GM23338 (cell line): Measurements from ENCODE around the gene CATSPER3. TPM values are rescaled to one million over a fixed set of nuclear protein-coding genes. Genes with fewer than 3 reads are reported as not detected.

Experiments used
- ATAC-seq: fragments of 200-7000 bp; cut with Tn5 transposase; 3 replicates; pipeline ENCODE4 v1.9.1; 2020
- DNase-seq: peaks from one replicate; pipeline ENCODE4 v3.0.0-alpha.2; 2015; ENCODE audit warnings: low spot score
- H2AFZ ChIP-seq: fragments of 200-600 bp; sonication (generic); 2 replicates; pipeline ENCODE4 v1.8.0; 2016; ENCODE audit warnings: antibody characterized with exemption, mild to moderate bottlenecking, moderate library complexity
- H3F3A ChIP-seq: fragments of 200-600 bp; sonication (generic); replicated peaks from 2 replicates; pipeline ENCODE4 v1.8.0; 2017; ENCODE audit warnings: antibody characterized with exemption, mixed run types, low read depth
- H3K27ac ChIP-seq: fragments of 200-600 bp; sonication (generic); 2 replicates; pipeline ENCODE4 v1.6.1; 2016; ENCODE audit warnings: low read depth
- H3K27me3 ChIP-seq: fragments of 200-600 bp; sonication (generic); 2 replicates; pipeline ENCODE4 v1.8.0; 2016; ENCODE audit warnings: mild to moderate bottlenecking, mixed run types, moderate library complexity; ENCODE audit not compliant: insufficient read depth
- H3K36me3 ChIP-seq: fragments of 200-600 bp; sonication (generic); 2 replicates; pipeline ENCODE4 v1.8.0; 2016; ENCODE audit warnings: mild to moderate bottlenecking; ENCODE audit not compliant: insufficient read depth
- H3K4me1 ChIP-seq: fragments of 200-600 bp; sonication (generic); 2 replicates; pipeline ENCODE4 v1.8.0; 2016; ENCODE audit warnings: mild to moderate bottlenecking, moderate library complexity; ENCODE audit not compliant: insufficient read depth
- H3K4me2 ChIP-seq: fragments of 200-600 bp; sonication (generic); 2 replicates; pipeline ENCODE4 v1.7.1; 2017; ENCODE audit warnings: mixed run types
- H3K4me3 ChIP-seq: fragments of 200-600 bp; sonication (generic); 2 replicates; pipeline ENCODE4 v1.6.1; 2016; ENCODE audit warnings: mixed run types
- H3K79me2 ChIP-seq: fragments of 200-600 bp; sonication (generic); replicated peaks from 2 replicates; pipeline ENCODE4 v1.8.0; 2017; ENCODE audit warnings: mild to moderate bottlenecking; ENCODE audit not compliant: insufficient read depth
- H3K9me2 ChIP-seq: fragments of 200-600 bp; sonication (generic); 2 replicates; pipeline ENCODE4 v1.8.0; 2017; ENCODE audit not compliant: insufficient read depth
- H4K20me1 ChIP-seq: fragments of 200-600 bp; sonication (generic); replicated peaks from 2 replicates; pipeline ENCODE4 v1.8.0; 2017; ENCODE audit warnings: mild to moderate bottlenecking; ENCODE audit not compliant: insufficient read depth
- H3K27ac Mint-ChIP-seq: 2 replicates; pipeline ENCODE4 v1.8.0; 2020; ENCODE audit warnings: inconsistent platforms, mild to moderate bottlenecking, moderate library complexity, mixed read lengths
- H3K27me3 Mint-ChIP-seq: 3 replicates; pipeline ENCODE4 v1.8.0; 2022; ENCODE audit warnings: low read depth, mild to moderate bottlenecking, moderate library complexity, mixed read lengths, inconsistent platforms; ENCODE audit not compliant: insufficient read depth, poor library complexity
- H3K36me3 Mint-ChIP-seq: 3 replicates; pipeline ENCODE4 v1.8.0; 2021; ENCODE audit warnings: low read depth, mild to moderate bottlenecking, inconsistent platforms, moderate library complexity, mixed read lengths
- H3K4me1 Mint-ChIP-seq: 3 replicates; pipeline ENCODE4 v1.8.0; 2020; ENCODE audit warnings: mild to moderate bottlenecking, inconsistent platforms, mixed read lengths
- H3K4me3 Mint-ChIP-seq: 3 replicates; pipeline ENCODE4 v1.8.0; 2021; ENCODE audit warnings: moderate library complexity, mild to moderate bottlenecking, inconsistent platforms, mixed read lengths
- H3K9me3 Mint-ChIP-seq: 3 replicates; pipeline ENCODE4 v1.8.0; 2020; ENCODE audit warnings: moderate library complexity, mild to moderate bottlenecking, inconsistent platforms, mixed read lengths
- CREB1 ChIP-seq: fragments of 250-450 bp; sonication (Bioruptor Pico); IDR thresholded peaks from 2 replicates; pipeline ENCODE4 v1.5.0; 2020; ENCODE audit warnings: low read depth, mild to moderate bottlenecking, moderate library complexity
- EZH2 ChIP-seq: fragments of 200-600 bp; sonication (generic); IDR thresholded peaks from one replicate; pipeline ENCODE4 v1.8.0; 2017; ENCODE audit warnings: antibody characterized with exemption, mild to moderate bottlenecking, low read depth; ENCODE audit not compliant: unreplicated experiment
- JUNB ChIP-seq: IDR thresholded peaks from one replicate; pipeline ENCODE4 v1.6.1; 2016; ENCODE audit warnings: antibody characterized with exemption; ENCODE audit not compliant: unreplicated experiment
- POLR2AphosphoS5 ChIP-seq: IDR thresholded peaks from 2 replicates; pipeline ENCODE4 v1.6.1; 2016; ENCODE audit warnings: antibody characterized with exemption, low read depth
- REST ChIP-seq: IDR thresholded peaks from one replicate; pipeline ENCODE4 v1.6.1; 2018; ENCODE audit warnings: antibody characterized with exemption; ENCODE audit not compliant: unreplicated experiment
- STAT1 ChIP-seq: IDR thresholded peaks from one replicate; pipeline ENCODE4 v1.6.1; 2016; ENCODE audit warnings: antibody characterized with exemption; ENCODE audit not compliant: unreplicated experiment
- ZNF114 ChIP-seq: fragments of 250-450 bp; sonication (Bioruptor Pico); IDR thresholded peaks from 2 replicates; pipeline ENCODE4 v1.5.0; 2020; ENCODE audit warnings: mild to moderate bottlenecking, moderate library complexity
- ZNF331 ChIP-seq: fragments of 250-450 bp; sonication (Bioruptor Pico); IDR thresholded peaks from 2 replicates; pipeline ENCODE4 v1.5.0; 2020; ENCODE audit warnings: low read depth, mild to moderate bottlenecking, moderate library complexity
- polyA plus RNA-seq: library from polyadenylated mRNA; unstranded; fragments of >200 nt; fragmentation: Nextera tagmentation; extraction: Ambion mirVana; gene quantifications from 2 replicates; pipeline ENCODE4 v1.2.1, GENCODE V29; 2016
- total RNA-seq: library from RNA; depleted of rRNA; stranded (reverse); fragments of >200 nt; shearing (Covaris generic); gene quantifications from 2 replicates; pipeline ENCODE4 v1.2.3, GENCODE V29; 2014
- TF ChIP-seq, protein P1 (sequence below): IDR thresholded peaks from 2 replicates; pipeline ENCODE4 v1.6.1; 2016; ENCODE audit warnings: antibody characterized with exemption
- TF ChIP-seq, protein P2 (sequence below), 2 experiments: fragments of 200-600 bp in 1 of 2; sonication (generic) in 1 of 2; conservative IDR thresholded peaks; 2 replicates each; pipeline versions ENCODE4 v1.5.1 to v1.6.1; 2016 to 2017; ENCODE audit warnings: antibody characterized with exemption in 2 of 2, low read depth in 2 of 2, mild to moderate bottlenecking in 2 of 2, moderate library complexity in 1 of 2
- TF ChIP-seq, protein P3 (sequence below): fragments of 250-450 bp; sonication (Bioruptor Pico); IDR thresholded peaks from 2 replicates; pipeline ENCODE4 v1.5.0; 2020; ENCODE audit warnings: mild to moderate bottlenecking, moderate library complexity

Gene CATSPER3
- total and polyA plus RNA-seq, 2 experiments from 2014 or later: 0.19 TPM; not detected in 1

DNA sequence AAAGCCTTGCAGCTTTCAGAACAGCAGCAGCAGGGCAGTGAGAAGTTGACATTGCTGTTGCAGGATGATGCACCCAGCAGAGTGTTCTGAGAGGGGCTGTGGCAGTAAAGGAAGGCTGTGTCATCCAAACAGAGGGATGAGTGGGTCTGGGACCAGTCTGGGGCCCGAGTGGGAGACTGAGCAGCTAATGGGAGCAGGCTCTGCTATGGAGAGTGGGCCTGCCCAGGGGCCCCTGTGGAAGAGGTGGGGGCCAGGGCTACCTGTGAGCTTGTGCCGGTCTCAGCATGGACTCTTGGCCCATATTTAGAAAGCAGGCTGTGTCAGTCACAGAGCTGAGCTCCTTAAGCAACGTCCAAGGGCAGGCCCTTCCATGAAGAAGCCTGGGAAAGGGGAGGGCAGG, 92.3 kb downstream of the CATSPER3 start (continued):
- TF ChIP-seq, protein P1, sequence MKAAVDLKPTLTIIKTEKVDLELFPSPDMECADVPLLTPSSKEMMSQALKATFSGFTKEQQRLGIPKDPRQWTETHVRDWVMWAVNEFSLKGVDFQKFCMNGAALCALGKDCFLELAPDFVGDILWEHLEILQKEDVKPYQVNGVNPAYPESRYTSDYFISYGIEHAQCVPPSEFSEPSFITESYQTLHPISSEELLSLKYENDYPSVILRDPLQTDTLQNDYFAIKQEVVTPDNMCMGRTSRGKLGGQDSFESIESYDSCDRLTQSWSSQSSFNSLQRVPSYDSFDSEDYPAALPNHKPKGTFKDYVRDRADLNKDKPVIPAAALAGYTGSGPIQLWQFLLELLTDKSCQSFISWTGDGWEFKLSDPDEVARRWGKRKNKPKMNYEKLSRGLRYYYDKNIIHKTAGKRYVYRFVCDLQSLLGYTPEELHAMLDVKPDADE: no peak
- TF ChIP-seq STAT1: no peak
- TF ChIP-seq ZNF114 (CRISPR knock-in tag): no peak
- no peak for TF ChIP-seq POLR2AphosphoS5
- no peak for TF ChIP-seq EZH2
- no peak for TF ChIP-seq ZNF331 (CRISPR knock-in tag)
- TF ChIP-seq, protein P2, sequence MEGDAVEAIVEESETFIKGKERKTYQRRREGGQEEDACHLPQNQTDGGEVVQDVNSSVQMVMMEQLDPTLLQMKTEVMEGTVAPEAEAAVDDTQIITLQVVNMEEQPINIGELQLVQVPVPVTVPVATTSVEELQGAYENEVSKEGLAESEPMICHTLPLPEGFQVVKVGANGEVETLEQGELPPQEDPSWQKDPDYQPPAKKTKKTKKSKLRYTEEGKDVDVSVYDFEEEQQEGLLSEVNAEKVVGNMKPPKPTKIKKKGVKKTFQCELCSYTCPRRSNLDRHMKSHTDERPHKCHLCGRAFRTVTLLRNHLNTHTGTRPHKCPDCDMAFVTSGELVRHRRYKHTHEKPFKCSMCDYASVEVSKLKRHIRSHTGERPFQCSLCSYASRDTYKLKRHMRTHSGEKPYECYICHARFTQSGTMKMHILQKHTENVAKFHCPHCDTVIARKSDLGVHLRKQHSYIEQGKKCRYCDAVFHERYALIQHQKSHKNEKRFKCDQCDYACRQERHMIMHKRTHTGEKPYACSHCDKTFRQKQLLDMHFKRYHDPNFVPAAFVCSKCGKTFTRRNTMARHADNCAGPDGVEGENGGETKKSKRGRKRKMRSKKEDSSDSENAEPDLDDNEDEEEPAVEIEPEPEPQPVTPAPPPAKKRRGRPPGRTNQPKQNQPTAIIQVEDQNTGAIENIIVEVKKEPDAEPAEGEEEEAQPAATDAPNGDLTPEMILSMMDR (conservative IDR thresholded peaks at IDR 0.05; ENCODE audit: low read depth in 2 of 2): no peak
- TF ChIP-seq JUNB: no peak

GRCh38 chr5:135061001-135061400, 93.3 kb downstream of the CATSPER3 start:
- Histone ChIP-seq H3K9me2 (no peaks in the 10 kb centered on the region), H2AFZ (no peak overlapping the region), H3K27ac (no peak overlapping the region), H3K4me2 (no peak overlapping the region), H4K20me1 (no peaks in the 10 kb centered on the region), H3K4me3 (no peak overlapping the region), H3K36me3 (no peaks in the 10 kb centered on the region), H3K27me3 (no peaks in the 10 kb centered on the region), H3K79me2 (no peaks in the 10 kb centered on the region), H3K4me1 (no peaks in the 10 kb centered on the region), H3F3A (no peaks in the 10 kb centered on the region)
- Mint-ChIP-seq H3K4me1 (no peaks in the 10 kb centered on the region), H3K27me3 (peaks cover 27% of the 10 kb centered on the region), H3K4me3 (no peak overlapping the region), H3K27ac (no peak overlapping the region), H3K9me3 (no peaks in the 10 kb centered on the region), H3K36me3 (no peaks in the 10 kb centered on the region)
- ATAC-seq: no peak
- DNase-seq: no peak
- TF ChIP-seq REST: no peak
- TF ChIP-seq, protein P1: no peak
- TF ChIP-seq ZNF114 (CRISPR knock-in tag): no peak
- no peak for TF ChIP-seq CREB1 (CRISPR knock-in tag)
- TF ChIP-seq ZNF331 (CRISPR knock-in tag): no peak
- TF ChIP-seq, protein P3, sequence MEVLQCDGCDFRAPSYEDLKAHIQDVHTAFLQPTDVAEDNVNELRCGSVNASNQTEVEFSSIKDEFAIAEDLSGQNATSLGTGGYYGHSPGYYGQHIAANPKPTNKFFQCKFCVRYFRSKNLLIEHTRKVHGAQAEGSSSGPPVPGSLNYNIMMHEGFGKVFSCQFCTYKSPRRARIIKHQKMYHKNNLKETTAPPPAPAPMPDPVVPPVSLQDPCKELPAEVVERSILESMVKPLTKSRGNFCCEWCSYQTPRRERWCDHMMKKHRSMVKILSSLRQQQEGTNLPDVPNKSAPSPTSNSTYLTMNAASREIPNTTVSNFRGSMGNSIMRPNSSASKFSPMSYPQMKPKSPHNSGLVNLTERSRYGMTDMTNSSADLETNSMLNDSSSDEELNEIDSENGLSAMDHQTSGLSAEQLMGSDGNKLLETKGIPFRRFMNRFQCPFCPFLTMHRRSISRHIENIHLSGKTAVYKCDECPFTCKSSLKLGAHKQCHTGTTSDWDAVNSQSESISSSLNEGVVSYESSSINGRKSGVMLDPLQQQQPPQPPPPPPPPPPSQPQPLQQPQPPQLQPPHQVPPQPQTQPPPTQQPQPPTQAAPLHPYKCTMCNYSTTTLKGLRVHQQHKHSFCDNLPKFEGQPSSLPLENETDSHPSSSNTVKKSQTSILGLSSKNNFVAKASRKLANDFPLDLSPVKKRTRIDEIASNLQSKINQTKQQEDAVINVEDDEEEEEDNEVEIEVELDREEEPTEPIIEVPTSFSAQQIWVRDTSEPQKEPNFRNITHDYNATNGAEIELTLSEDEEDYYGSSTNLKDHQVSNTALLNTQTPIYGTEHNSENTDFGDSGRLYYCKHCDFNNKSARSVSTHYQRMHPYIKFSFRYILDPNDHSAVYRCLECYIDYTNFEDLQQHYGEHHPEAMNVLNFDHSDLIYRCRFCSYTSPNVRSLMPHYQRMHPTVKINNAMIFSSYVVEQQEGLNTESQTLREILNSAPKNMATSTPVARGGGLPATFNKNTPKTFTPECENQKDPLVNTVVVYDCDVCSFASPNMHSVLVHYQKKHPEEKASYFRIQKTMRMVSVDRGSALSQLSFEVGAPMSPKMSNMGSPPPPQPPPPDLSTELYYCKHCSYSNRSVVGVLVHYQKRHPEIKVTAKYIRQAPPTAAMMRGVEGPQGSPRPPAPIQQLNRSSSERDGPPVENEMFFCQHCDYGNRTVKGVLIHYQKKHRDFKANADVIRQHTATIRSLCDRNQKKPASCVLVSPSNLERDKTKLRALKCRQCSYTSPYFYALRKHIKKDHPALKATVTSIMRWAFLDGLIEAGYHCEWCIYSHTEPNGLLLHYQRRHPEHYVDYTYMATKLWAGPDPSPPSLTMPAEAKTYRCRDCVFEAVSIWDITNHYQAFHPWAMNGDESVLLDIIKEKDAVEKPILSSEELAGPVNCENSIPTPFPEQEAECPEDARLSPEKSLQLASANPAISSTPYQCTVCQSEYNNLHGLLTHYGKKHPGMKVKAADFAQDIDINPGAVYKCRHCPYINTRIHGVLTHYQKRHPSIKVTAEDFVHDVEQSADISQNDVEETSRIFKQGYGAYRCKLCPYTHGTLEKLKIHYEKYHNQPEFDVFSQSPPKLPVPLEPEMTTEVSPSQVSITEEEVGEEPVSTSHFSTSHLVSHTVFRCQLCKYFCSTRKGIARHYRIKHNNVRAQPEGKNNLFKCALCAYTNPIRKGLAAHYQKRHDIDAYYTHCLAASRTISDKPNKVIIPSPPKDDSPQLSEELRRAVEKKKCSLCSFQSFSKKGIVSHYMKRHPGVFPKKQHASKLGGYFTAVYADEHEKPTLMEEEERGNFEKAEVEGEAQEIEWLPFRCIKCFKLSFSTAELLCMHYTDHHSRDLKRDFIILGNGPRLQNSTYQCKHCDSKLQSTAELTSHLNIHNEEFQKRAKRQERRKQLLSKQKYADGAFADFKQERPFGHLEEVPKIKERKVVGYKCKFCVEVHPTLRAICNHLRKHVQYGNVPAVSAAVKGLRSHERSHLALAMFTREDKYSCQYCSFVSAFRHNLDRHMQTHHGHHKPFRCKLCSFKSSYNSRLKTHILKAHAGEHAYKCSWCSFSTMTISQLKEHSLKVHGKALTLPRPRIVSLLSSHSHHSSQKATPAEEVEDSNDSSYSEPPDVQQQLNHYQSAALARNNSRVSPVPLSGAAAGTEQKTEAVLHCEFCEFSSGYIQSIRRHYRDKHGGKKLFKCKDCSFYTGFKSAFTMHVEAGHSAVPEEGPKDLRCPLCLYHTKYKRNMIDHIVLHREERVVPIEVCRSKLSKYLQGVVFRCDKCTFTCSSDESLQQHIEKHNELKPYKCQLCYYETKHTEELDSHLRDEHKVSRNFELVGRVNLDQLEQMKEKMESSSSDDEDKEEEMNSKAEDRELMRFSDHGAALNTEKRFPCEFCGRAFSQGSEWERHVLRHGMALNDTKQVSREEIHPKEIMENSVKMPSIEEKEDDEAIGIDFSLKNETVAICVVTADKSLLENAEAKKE (CRISPR knock-in tag): no peak
- no peak for TF ChIP-seq EZH2
